HepG2 (cell line): ENCODE data around the gene METTL5. TPM values are rescaled to one million over a fixed set of nuclear protein-coding genes. Genes with fewer than 3 reads are reported as not detected.

Source experiments
- BORCS8-MEF2B ChIP-seq: sonication (generic); formaldehyde crosslinking; IDR thresholded peaks from 2 replicates; pipeline ENCODE4 v1.8.0; 2022; ENCODE audit warnings: mild to moderate bottlenecking, missing genetic modification reagents
- FOXO4 ChIP-seq: sonication (generic); formaldehyde crosslinking; conservative IDR thresholded peaks from 2 replicates; pipeline ENCODE4 v1.8.1; 2023; ENCODE audit warnings: missing genetic modification reagents
- FOXP4 ChIP-seq: sonication (generic); formaldehyde crosslinking; IDR thresholded peaks from 2 replicates; pipeline ENCODE4 v1.4.0; 2020; ENCODE audit warnings: missing genetic modification reagents
- GATAD1 ChIP-seq: IDR thresholded peaks from 2 replicates; pipeline ENCODE4 v1.6.1; 2016; ENCODE audit warnings: missing genetic modification reagents, missing compliant biosample characterization
- IRF1 ChIP-seq: sonication (generic); formaldehyde crosslinking; IDR thresholded peaks from 2 replicates; pipeline ENCODE4 v1.4.0; 2020; ENCODE audit warnings: low read depth, mild to moderate bottlenecking, missing genetic modification reagents
- JARID2 ChIP-seq: sonication (generic); formaldehyde crosslinking; IDR thresholded peaks from 2 replicates; pipeline ENCODE4 v1.8.1; 2023; ENCODE audit warnings: missing genetic modification reagents, inconsistent platforms; ENCODE audit not compliant: insufficient replicate concordance
- SMAD1 ChIP-seq: sonication (generic); formaldehyde crosslinking; IDR thresholded peaks from 2 replicates; pipeline ENCODE4 v1.4.0; 2020; ENCODE audit warnings: missing genetic modification reagents, low read depth, mild to moderate bottlenecking, borderline replicate concordance
- XRCC5 ChIP-seq: fragments of 200-400 bp; formaldehyde crosslinking; optimal IDR thresholded peaks from 2 replicates; pipeline ENCODE3; 2017; ENCODE audit warnings: mild to moderate bottlenecking, low read length
- ZNF101 ChIP-seq: sonication (generic); formaldehyde crosslinking; IDR thresholded peaks from 2 replicates; pipeline ENCODE4 v1.4.0; 2020; ENCODE audit warnings: mild to moderate bottlenecking, low read depth, missing genetic modification reagents, borderline replicate concordance
- ZNF574 ChIP-seq: sonication (generic); formaldehyde crosslinking; IDR thresholded peaks from 2 replicates; pipeline ENCODE4 v1.4.0; 2020; ENCODE audit warnings: missing genetic modification reagents
- ZNF704 ChIP-seq: sonication (generic); formaldehyde crosslinking; IDR thresholded peaks from 2 replicates; pipeline ENCODE4 v1.8.1; 2023; ENCODE audit warnings: mild to moderate bottlenecking, inconsistent platforms, moderate library complexity, missing genetic modification reagents, borderline replicate concordance
- ZNF724P ChIP-seq: sonication (generic); formaldehyde crosslinking; IDR thresholded peaks from 2 replicates; pipeline ENCODE4 v1.8.0; 2022; ENCODE audit warnings: missing genetic modification reagents, borderline replicate concordance
- polyA plus RNA-seq, 8 experiments: library from polyadenylated mRNA; depleted of rRNA in 3 of 8; stranded (reverse) in 7 of 8; unstranded in 1 of 8; fragments of >200 nt; fragmentation: Illumina TruSeq in 4 of 8; extraction: Trizol in 4 of 8; gene quantifications; 2 replicates each; pipeline versions ENCODE4 v1.2.1 to v1.2.3, GENCODE V29; 2011 to 2016; ENCODE audit warnings: low read depth in 4 of 8, missing spikeins in 1 of 8, mixed read lengths in 1 of 8; ENCODE audit not compliant: insufficient read depth in 1 of 8
- total RNA-seq, 5 experiments: library from RNA; depleted of rRNA; stranded (reverse); fragments of >200 nt; fragmentation: Illumina TruSeq; extraction: Trizol; gene quantifications; 2 replicates each; pipeline ENCODE4 v1.2.3, GENCODE V29; 2016; ENCODE audit warnings: low read depth in 1 of 5

The METTL5 gene
- total and polyA plus RNA-seq, 2 of the 13 experiments (the other 11 are each of a cell fraction or from before 2014, with no cell fraction given), result 50.7 to 95.1 TPM

- TF ChIP-seq ZNF101 (no peak), FOXP4 (no peak), BORCS8-MEF2B (0 out of 2 replicates have a peak, but pooled peaks have one; percentile 39), SMAD1 (CRISPR knock-in tag) (no peak), IRF1 (CRISPR knock-in tag) (no peak), FOXO4 (CRISPR knock-in tag) (0 out of 2 replicates have a peak, but pooled peaks have one; percentile 35), ZNF704 (CRISPR knock-in tag) (no peak), ZNF724P (peak; percentile 46; the same call in 1 of the 2 replicates), JARID2 (peak; percentile 47), GATAD1 (0 out of 2 replicates have a peak, but pooled peaks have one; percentile 29), XRCC5 (no peak), ZNF574 (0 out of 2 replicates have a peak, but pooled peaks have one; percentile 21)
Measured at GRCh38 chr2:169767243-169767888, 57.3 kb downstream of the METTL5 start (continued).
